Tibial nerve (tissue), 4 donors: ENCODE data around the gene TESK2. TPM values are rescaled to one million over a fixed set of nuclear protein-coding genes. Genes with fewer than 3 reads are reported as not detected.
"Not testable (repeated sequence)": the region's sequence is repeated elsewhere in the genome, so short reads cannot be mapped to it uniquely, and the experiment has no call there.

ENCODE experiments used
- DNase-seq, 2 donors: peaks; one replicate each; pipeline ENCODE4 v3.0.0-alpha.2; 2019; ENCODE audit warnings: low spot score in 2 of 2
- H3K27ac ChIP-seq, 4 donors: fragments of 200-600 bp; sonication (generic) in 3 of 4; one replicate each; pipeline ENCODE4 v1.5.1; 2017 to 2019; ENCODE audit warnings: mild to moderate bottlenecking in 1 of 4
- H3K27me3 ChIP-seq, 2 donors: fragments of 200-600 bp; sonication (generic) in 1 of 2; one replicate each; pipeline versions ENCODE4 v1.5.1 to v1.6.0; 2017 to 2019
- H3K36me3 ChIP-seq, 3 donors: fragments of 200-600 bp; sonication (generic); one replicate each; pipeline ENCODE4 v1.5.1; 2018 to 2019
- H3K4me1 ChIP-seq, 4 donors: fragments of 200-600 bp; sonication (generic) in 3 of 4; one replicate each; pipeline ENCODE4 v1.5.1; 2017 to 2019
- H3K4me3 ChIP-seq, 4 donors: fragments of 200-600 bp; sonication (generic) in 3 of 4; one replicate each; pipeline ENCODE4 v1.5.1; 2017 to 2019; ENCODE audit warnings: mild to moderate bottlenecking in 1 of 4, moderate library complexity in 1 of 4
- H3K9me3 ChIP-seq, 4 donors: fragments of 200-600 bp; sonication (generic) in 3 of 4; one replicate each; pipeline ENCODE4 v1.5.1; 2017 to 2019
- EP300 ChIP-seq, 2 donors: sonication (generic); formaldehyde crosslinking; IDR thresholded peaks; one replicate each; pipeline ENCODE4 v1.6.1; 2017; ENCODE audit warnings: antibody characterized with exemption in 2 of 2, mild to moderate bottlenecking in 1 of 2
- POLR2A ChIP-seq, 2 donors: fragments of 450-650 bp; IDR thresholded peaks; one replicate each; pipeline ENCODE4 v1.6.1; 2017; ENCODE audit warnings: antibody characterized with exemption in 2 of 2, mild to moderate bottlenecking in 2 of 2, moderate library complexity in 2 of 2
- WGBS, 2 donors: methylation state at CpG; one replicate each; pipeline ENCODE4 v1.1.5; 2018; 5-methylcytosine and 5-hydroxymethylcytosine counted together
- total RNA-seq, 4 donors: library from RNA; depleted of rRNA; stranded (reverse); fragments of >200 nt; gene quantifications; one replicate each; pipeline ENCODE4 v1.1.0, GENCODE V29; 2016
- TF ChIP-seq, protein P1 (sequence below), 5 experiments: fragments of 200-600 bp in 3 of 5; fragments of 450-650 bp in 2 of 5; sonication (generic) in 3 of 5; IDR thresholded peaks; one replicate each; pipeline ENCODE4 v1.5.1; 2016 to 2019; ENCODE audit warnings: antibody characterized with exemption in 5 of 5, mild to moderate bottlenecking in 3 of 5, moderate library complexity in 2 of 5

The TESK2 gene
- total RNA-seq, 4 donors from 2014 or later: 3.9 to 11.7 (median 8.5) TPM

DNA sequence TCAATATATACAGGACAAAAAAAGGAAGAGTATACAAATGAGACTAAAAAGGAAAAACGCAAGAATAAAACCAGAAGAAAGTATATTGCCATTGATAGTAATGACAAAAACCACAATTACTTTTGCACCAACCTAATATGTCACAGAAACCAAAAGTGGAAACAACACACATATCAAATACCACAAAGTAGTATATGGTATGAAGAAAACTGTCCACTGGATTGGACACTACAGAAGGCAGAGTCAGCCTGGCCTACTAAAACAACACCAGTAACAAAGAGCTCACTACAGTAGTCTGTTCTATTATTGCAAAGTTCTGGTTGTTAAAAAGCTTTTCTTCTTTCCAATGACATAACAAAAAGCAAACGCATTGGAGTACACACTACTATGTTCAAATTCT is 17.7 kb downstream of the TESK2 start:
- Histone ChIP-seq H3K27me3 (no peaks in the 10 kb centered on the region), H3K9me3 (no peaks in the 10 kb centered on the region), H3K27ac (no peak overlapping the region), H3K36me3 (no peaks in the 10 kb centered on the region), H3K4me1 (no peaks in the 10 kb centered on the region), H3K4me3 (no peak overlapping the region)
- 65 to 69% methylated on average over 2 of the region's 2 CpGs for WGBS, 2 donors
- no peak for TF ChIP-seq EP300 (IDR thresholded peaks at IDR 0.05)
- TF ChIP-seq POLR2A (IDR thresholded peaks at IDR 0.05): no peak
- TF ChIP-seq, protein P1, sequence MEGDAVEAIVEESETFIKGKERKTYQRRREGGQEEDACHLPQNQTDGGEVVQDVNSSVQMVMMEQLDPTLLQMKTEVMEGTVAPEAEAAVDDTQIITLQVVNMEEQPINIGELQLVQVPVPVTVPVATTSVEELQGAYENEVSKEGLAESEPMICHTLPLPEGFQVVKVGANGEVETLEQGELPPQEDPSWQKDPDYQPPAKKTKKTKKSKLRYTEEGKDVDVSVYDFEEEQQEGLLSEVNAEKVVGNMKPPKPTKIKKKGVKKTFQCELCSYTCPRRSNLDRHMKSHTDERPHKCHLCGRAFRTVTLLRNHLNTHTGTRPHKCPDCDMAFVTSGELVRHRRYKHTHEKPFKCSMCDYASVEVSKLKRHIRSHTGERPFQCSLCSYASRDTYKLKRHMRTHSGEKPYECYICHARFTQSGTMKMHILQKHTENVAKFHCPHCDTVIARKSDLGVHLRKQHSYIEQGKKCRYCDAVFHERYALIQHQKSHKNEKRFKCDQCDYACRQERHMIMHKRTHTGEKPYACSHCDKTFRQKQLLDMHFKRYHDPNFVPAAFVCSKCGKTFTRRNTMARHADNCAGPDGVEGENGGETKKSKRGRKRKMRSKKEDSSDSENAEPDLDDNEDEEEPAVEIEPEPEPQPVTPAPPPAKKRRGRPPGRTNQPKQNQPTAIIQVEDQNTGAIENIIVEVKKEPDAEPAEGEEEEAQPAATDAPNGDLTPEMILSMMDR (IDR thresholded peaks at IDR 0.05): no peak
- DNase-seq: no peak

DNA sequence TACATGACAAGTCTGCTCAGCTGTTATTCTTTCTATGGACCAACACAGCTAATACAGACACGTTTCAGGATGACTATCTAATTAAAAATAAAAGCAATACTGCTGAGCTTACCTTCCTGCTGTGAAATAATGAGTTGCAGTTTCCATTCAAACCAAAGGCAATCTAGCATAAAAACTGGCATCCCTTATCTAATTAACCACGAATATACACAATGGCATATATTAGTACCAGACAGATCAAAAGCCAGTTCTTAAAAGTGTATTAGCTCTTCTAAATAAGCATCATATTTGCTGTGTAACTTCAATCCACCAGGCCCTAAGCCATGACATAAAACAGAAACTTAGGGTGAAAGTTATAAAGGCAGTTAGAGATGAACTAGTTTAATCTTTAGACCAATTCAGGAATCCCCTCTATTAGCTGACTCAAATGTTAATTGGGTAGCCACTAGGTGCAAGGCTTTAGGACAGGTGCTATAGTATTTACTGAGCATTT is 20.6 kb downstream of the TESK2 start:
- Histone ChIP-seq H3K27ac (no peak overlapping the region), H3K4me3 (no peak overlapping the region), H3K9me3 (no peaks in the 10 kb centered on the region), H3K27me3 (no peaks in the 10 kb centered on the region), H3K4me1 (no peaks in the 10 kb centered on the region), H3K36me3 (no peaks in the 10 kb centered on the region)
- TF ChIP-seq POLR2A (IDR thresholded peaks at IDR 0.05): no peak
- TF ChIP-seq, protein P1 (IDR thresholded peaks at IDR 0.05): no peak
- DNase-seq: no peak
- 46 to 69% methylated on average over 2 of the region's 2 CpGs for WGBS, 2 donors

DNA sequence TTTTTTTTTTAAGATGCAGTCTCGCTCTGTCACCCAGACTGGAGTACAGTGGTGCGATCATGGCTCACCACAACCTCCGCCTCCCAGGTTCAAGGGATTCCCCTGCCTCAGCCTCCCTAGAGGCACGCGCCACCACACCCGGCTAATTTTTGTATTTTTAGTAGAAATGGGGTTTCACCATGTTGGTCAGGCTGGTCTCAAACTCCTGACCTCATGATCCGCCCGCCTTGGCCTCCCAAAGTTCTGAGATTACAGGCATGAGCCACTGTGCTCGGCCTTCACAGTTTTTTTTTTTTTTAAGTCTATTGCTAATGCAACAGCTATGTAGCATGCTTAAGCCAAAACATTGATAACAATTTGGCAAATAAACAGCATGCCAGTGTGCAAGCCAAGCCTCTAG is 23.6 kb downstream of the TESK2 start:
- not testable (repeated sequence) for H3K27ac ChIP-seq, H3K4me3 ChIP-seq, H3K4me1 ChIP-seq, H3K9me3 ChIP-seq, H3K27me3 ChIP-seq, H3K36me3 ChIP-seq, DNase-seq
- 92 to 95% methylated on average over 9 of the region's 9 CpGs for WGBS, 2 donors

DNA sequence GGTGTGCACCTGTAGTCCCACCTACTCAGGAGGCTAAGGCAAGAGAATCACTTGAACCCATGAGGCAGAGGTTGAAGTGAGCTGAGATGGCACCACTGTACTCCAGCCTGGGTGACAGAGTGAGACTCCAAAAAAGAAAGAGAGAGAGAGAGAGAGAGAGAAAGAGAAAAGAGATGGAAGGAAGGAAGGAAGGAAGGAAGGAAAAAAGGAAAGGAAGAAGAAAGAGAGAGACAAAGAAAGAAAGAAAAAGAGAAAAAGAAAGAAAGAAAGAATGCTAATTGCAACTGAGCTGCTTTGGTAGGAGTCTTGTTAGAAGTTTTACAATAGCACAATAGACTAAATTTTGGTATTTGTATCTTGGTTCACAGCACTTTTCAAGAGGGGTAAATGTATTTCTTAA is 25.7 kb downstream of the TESK2 start:
- H3K27ac ChIP-seq: no peak overlapping the region
- H3K27me3 ChIP-seq: no peaks in the 10 kb centered on the region
- TF ChIP-seq POLR2A (IDR thresholded peaks at IDR 0.05) (no peak), EP300 (IDR thresholded peaks at IDR 0.05) (no peak)
- TF ChIP-seq, protein P1 (IDR thresholded peaks at IDR 0.05): no peak
- no peaks in the 10 kb centered on the region for H3K4me1 ChIP-seq
- no peaks in the 10 kb centered on the region for H3K36me3 ChIP-seq
- no peaks in the 10 kb centered on the region for H3K9me3 ChIP-seq
- no peak for DNase-seq
- H3K4me3 ChIP-seq: no peak overlapping the region

DNA sequence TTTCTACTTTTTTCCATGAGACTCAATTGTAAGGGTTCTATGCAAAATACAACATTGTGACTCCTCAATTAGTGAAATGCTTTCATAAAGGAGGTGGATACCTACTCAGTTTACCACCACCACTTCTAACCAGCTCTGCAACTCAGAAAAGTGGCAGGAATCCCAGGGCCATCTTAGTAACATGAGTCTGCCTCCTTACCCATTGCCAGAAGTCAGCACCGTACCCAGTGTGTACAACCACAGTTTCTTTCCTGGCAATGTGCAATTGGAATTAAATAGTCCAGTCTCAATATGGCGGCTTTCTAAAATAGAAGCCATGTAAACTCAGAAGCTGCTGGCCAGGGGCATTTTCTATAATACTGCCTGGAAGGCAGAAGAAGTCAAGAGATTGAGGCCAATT is 32.1 kb downstream of the TESK2 start:
- Histone ChIP-seq H3K4me1 (no peaks in the 10 kb centered on the region), H3K27me3 (no peaks in the 10 kb centered on the region), H3K9me3 (no peaks in the 10 kb centered on the region), H3K27ac (no peak overlapping the region), H3K36me3 (no peaks in the 10 kb centered on the region), H3K4me3 (no peak overlapping the region)
- TF ChIP-seq, protein P1 (IDR thresholded peaks at IDR 0.05): no peak
- TF ChIP-seq EP300 (IDR thresholded peaks at IDR 0.05) (no peak), POLR2A (IDR thresholded peaks at IDR 0.05) (no peak)
- 94 to 100% methylated on average over 2 of the region's 2 CpGs for WGBS, 2 donors
- DNase-seq: no peak

DNA sequence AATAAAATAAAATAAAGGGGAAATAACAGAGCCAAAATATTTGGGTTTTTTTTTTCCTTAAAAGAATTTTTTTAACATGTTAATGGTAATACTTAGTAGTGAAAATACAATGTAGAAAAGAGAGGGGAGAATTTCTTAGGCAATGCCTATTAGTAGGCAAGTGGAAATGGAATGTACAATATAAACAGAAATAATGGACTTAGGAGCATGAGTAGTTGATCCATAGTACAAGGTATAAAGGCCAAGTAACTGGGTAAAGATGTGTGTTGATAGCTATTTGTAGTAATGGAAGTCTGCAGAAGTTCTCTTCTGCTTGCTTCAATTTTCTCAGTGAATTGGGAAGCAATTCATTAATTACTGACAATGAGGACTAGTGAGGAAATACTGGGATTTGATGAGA is 34.4 kb downstream of the TESK2 start:
- H3K27me3 ChIP-seq: no peaks in the 10 kb centered on the region
- no peaks in the 10 kb centered on the region for H3K36me3 ChIP-seq
- H3K27ac ChIP-seq: no peak overlapping the region
- H3K4me1 ChIP-seq: no peaks in the 10 kb centered on the region
- no peak for DNase-seq
- H3K9me3 ChIP-seq: no peaks in the 10 kb centered on the region
- H3K4me3 ChIP-seq: no peak overlapping the region
- TF ChIP-seq, protein P1 (IDR thresholded peaks at IDR 0.05): no peak
- no peak for TF ChIP-seq POLR2A (IDR thresholded peaks at IDR 0.05)
- TF ChIP-seq EP300 (IDR thresholded peaks at IDR 0.05): no peak
